Activated T-cell treated with anti-CD3 and anti-CD28 coated beads for 48 hours (primary cell): ENCODE data around the gene CCPG1.
"Not testable (repeated sequence)": the region's sequence is repeated elsewhere in the genome, so short reads cannot be mapped to it uniquely, and the experiment has no call there.

ENCODE experiments used
- DNase-seq: peaks from one replicate; pipeline ENCODE4 v3.0.0-alpha.2; 2020; ENCODE audit warnings: low read depth

CCPG1 gene

GRCh38 chr15:55408012-55408928 is at the start of gene CCPG1, which contains the start of gene PIERCE2:
Gene CCPG1, minus strand, starts transcription at chr15:55408359. Its CDS starts 18,935 bp downstream, at chr15:55389424.
Gene PIERCE2, plus strand, starts transcription at chr15:55408495. Its CDS starts 274 bp downstream, at chr15:55408769.
- DNase-seq = peak; percentile 87

- DNase-seq = no peak
Measured at GRCh38 chr15:55457401-55458022, 49.4 kb upstream of the CCPG1 start.

- not testable (repeated sequence) for DNase-seq
Measured at GRCh38 chr15:55447030-55447394, 38.9 kb upstream of the CCPG1 start.

GRCh38 chr15:55446379-55447029 is 38.3 kb upstream of the CCPG1 start:
- not testable (repeated sequence) for DNase-seq

GRCh38 chr15:55445936-55446335 is 37.8 kb upstream of the CCPG1 start:
- not testable (repeated sequence) for DNase-seq

GRCh38 chr15:55443141-55443540 is 35.0 kb upstream of the CCPG1 start:
- DNase-seq = not testable (repeated sequence)

GRCh38 chr15:55434989-55435825 is 27.0 kb upstream of the CCPG1 start:
- no peak for DNase-seq

GRCh38 chr15:55422089-55422488 is 13.9 kb upstream of the CCPG1 start:
- DNase-seq = no peak

GRCh38 chr15:55420171-55420866 is 12.2 kb upstream of the CCPG1 start:
- DNase-seq = no peak

GRCh38 chr15:55417678-55418077 is 9.5 kb upstream of the CCPG1 start:
- not testable (repeated sequence) for DNase-seq

GRCh38 chr15:55408976-55409375 is 817 bp upstream of the CCPG1 start:
- not testable (repeated sequence) for DNase-seq

- no peak for DNase-seq
Measured at GRCh38 chr15:55407498-55408011, 604 bp downstream of the CCPG1 start.

GRCh38 chr15:55403531-55403930 is 4.6 kb downstream of the CCPG1 start:
- DNase-seq = no peak

GRCh38 chr15:55402707-55403106 is 5.5 kb downstream of the CCPG1 start:
- no peak for DNase-seq

GRCh38 chr15:55401786-55402246 is 6.3 kb downstream of the CCPG1 start:
- DNase-seq = no peak

GRCh38 chr15:55400050-55400449 is 8.1 kb downstream of the CCPG1 start:
- DNase-seq = not testable (repeated sequence)

GRCh38 chr15:55398243-55398642 is 9.9 kb downstream of the CCPG1 start:
- DNase-seq = no peak

GRCh38 chr15:55394694-55395093 is 13.5 kb downstream of the CCPG1 start:
- no peak for DNase-seq

GRCh38 chr15:55389264-55389607 is 18.9 kb downstream of the CCPG1 start:
- no peak for DNase-seq

GRCh38 chr15:55387027-55387426 is 21.1 kb downstream of the CCPG1 start:
- no peak for DNase-seq

- no peak for DNase-seq
Measured at GRCh38 chr15:55383687-55384086, 24.5 kb downstream of the CCPG1 start.
